A549 (cell line): ENCODE measurements around the gene TMEM108. TPM values are rescaled to one million over a fixed set of nuclear protein-coding genes. Genes with fewer than 3 reads are reported as not detected.

Source experiments
- ATAC-seq, 2 experiments: fragments of 200-7000 bp in 1 of 2; fragments of >200 bp in 1 of 2; cut with Nextera tagmentation in 1 of 2; cut with Tn5 transposase in 1 of 2; 3 replicates each; pipeline versions ENCODE4 v1.8.0 to v1.9.1; 2018 to 2020; ENCODE audit warnings: mild to moderate bottlenecking in 1 of 2, moderate library complexity in 1 of 2
- CTCF ChIA-PET: fragments of 300-600 bp; sonication (Branson Sonifier 250); formaldehyde crosslinking; extraction: SDS; loops from one replicate; lab custom pipeline; 2021; ENCODE audit warnings: antibody characterized with exemption, inconsistent platforms; lab: Yijun Ruan, JAX
- POLR2A ChIA-PET: fragments of 350-600 bp; formaldehyde crosslinking; extraction: SDS; loops from one replicate; lab custom pipeline; 2021; ENCODE audit warnings: antibody characterized with exemption, inconsistent platforms; lab: Yijun Ruan, JAX
- DNase-seq, 2 experiments: peaks; one replicate each; pipeline versions ENCODE4 v3.0.0 to v3.0.0-alpha.2; 2011 to 2016; ENCODE audit warnings: low read depth in 1 of 2, low spot score in 1 of 2
- FAIRE-seq: peaks from 2 replicates; lab custom pipeline; 2011; peaks lifted over from hg19 to GRCh38; lab: Jason Lieb, UNC
- H3K27ac ChIP-seq, 2 experiments: fragments of >200 bp; sonication (Bioruptor Twin); formaldehyde crosslinking; 3 replicates each; pipeline ENCODE4 v1.5.1; 2016 to 2017
- H3K4me1 ChIP-seq: fragments of >200 bp; sonication (Bioruptor Twin); formaldehyde crosslinking; 3 replicates; pipeline ENCODE4 v1.6.1; 2016
- H3K4me2 ChIP-seq: fragments of >200 bp; sonication (Bioruptor Twin); formaldehyde crosslinking; 3 replicates; pipeline ENCODE4 v1.6.1; 2016
- H3K4me3 ChIP-seq: fragments of >200 bp; sonication (Bioruptor Twin); formaldehyde crosslinking; 3 replicates; pipeline ENCODE4 v1.5.1; 2016
- H3K9me3 ChIP-seq: fragments of >200 bp; sonication (Bioruptor Twin); formaldehyde crosslinking; 3 replicates; pipeline ENCODE4 v1.6.1; 2016
- CBX8 ChIP-seq: fragments of 200-600 bp; sonication (generic); IDR thresholded peaks from 2 replicates; pipeline ENCODE4 v1.6.1; 2016
- CHD4 ChIP-seq: fragments of 200-600 bp; sonication (generic); IDR thresholded peaks from 2 replicates; pipeline ENCODE4 v1.6.1; 2016; ENCODE audit warnings: antibody characterized with exemption, mild to moderate bottlenecking, borderline replicate concordance
- EP300 ChIP-seq, 2 experiments: fragments of >200 bp; sonication (Bioruptor Twin); formaldehyde crosslinking; IDR thresholded peaks; 2 replicates in 1 of 2; 3 replicates in 1 of 2; pipeline ENCODE4 v1.6.1; 2016 to 2017
- FOSB ChIP-seq: fragments of 250-450 bp; sonication (Bioruptor Pico); IDR thresholded peaks from 2 replicates; pipeline ENCODE4 v1.5.0; 2020; ENCODE audit warnings: mild to moderate bottlenecking, moderate library complexity
- FOSL2 ChIP-seq, 2 experiments: fragments of 450-650 bp in 1 of 2; fragments of >200 bp in 1 of 2; sonication (Bioruptor Twin) in 1 of 2; formaldehyde crosslinking; IDR thresholded peaks; 2 replicates each; pipeline versions ENCODE4 v1.5.0 to v1.6.1; 2016 to 2020; ENCODE audit warnings: mild to moderate bottlenecking in 1 of 2, moderate library complexity in 1 of 2
- GATA3 ChIP-seq: IDR thresholded peaks from 2 replicates; pipeline ENCODE4 v1.6.1; 2012; ENCODE audit warnings: borderline replicate concordance
- HDAC2 ChIP-seq: fragments of 200-600 bp; sonication (generic); IDR thresholded peaks from 2 replicates; pipeline ENCODE4 v1.6.1; 2016
- HOXB5 ChIP-seq: fragments of 250-450 bp; sonication (Bioruptor Pico); IDR thresholded peaks from 2 replicates; pipeline ENCODE4 v1.5.0; 2020; ENCODE audit warnings: mild to moderate bottlenecking, moderate library complexity
- JUN ChIP-seq, 2 experiments: fragments of >200 bp; sonication (Bioruptor Twin); formaldehyde crosslinking; IDR thresholded peaks; 2 replicates in 1 of 2; 3 replicates in 1 of 2; pipeline ENCODE4 v1.6.1; 2016 to 2017
- JUNB ChIP-seq: fragments of >200 bp; sonication (Bioruptor Twin); formaldehyde crosslinking; IDR thresholded peaks from 2 replicates; pipeline ENCODE4 v1.6.1; 2016
- KDM1A ChIP-seq: fragments of 200-600 bp; sonication (generic); IDR thresholded peaks from 2 replicates; pipeline ENCODE4 v1.6.1; 2016; ENCODE audit warnings: low read depth, mild to moderate bottlenecking
- KDM5A ChIP-seq: fragments of 200-600 bp; sonication (generic); IDR thresholded peaks from 2 replicates; pipeline ENCODE4 v1.6.1; 2016; ENCODE audit warnings: antibody characterized with exemption, mild to moderate bottlenecking
- NR3C1 ChIP-seq: fragments of >200 bp; sonication (Bioruptor Twin); formaldehyde crosslinking; IDR thresholded peaks from 3 replicates; pipeline ENCODE4 v1.6.1; 2017
- PHF8 ChIP-seq: fragments of 200-600 bp; sonication (generic); IDR thresholded peaks from 2 replicates; pipeline ENCODE4 v1.6.1; 2016; ENCODE audit warnings: low read depth, mild to moderate bottlenecking, antibody characterized with exemption, moderate library complexity, borderline replicate concordance
- POLR2A ChIP-seq: IDR thresholded peaks from 2 replicates; pipeline ENCODE4 v1.6.1; 2012; ENCODE audit warnings: mild to moderate bottlenecking, low read length
- RAD21 ChIP-seq, 2 experiments: fragments of >200 bp in 1 of 2; sonication (Bioruptor Twin) in 1 of 2; formaldehyde crosslinking in 1 of 2; IDR thresholded peaks in 1 of 2; conservative IDR thresholded peaks in 1 of 2; 2 replicates in 1 of 2; 3 replicates in 1 of 2; pipeline ENCODE4 v1.6.1; 2012 to 2018; ENCODE audit warnings: inconsistent platforms in 1 of 2
- RNF2 ChIP-seq: fragments of 200-600 bp; sonication (generic); IDR thresholded peaks from 2 replicates; pipeline ENCODE4 v1.6.1; 2016; ENCODE audit warnings: low read depth, mild to moderate bottlenecking, antibody characterized with exemption, moderate library complexity, borderline replicate concordance
- SREBF2 ChIP-seq: fragments of 450-650 bp; IDR thresholded peaks from 2 replicates; pipeline ENCODE4 v1.6.1; 2014; ENCODE audit warnings: mild to moderate bottlenecking, moderate library complexity
- TP53 ChIP-seq: fragments of 250-450 bp; sonication (Bioruptor Pico); IDR thresholded peaks from 2 replicates; pipeline ENCODE4 v1.5.0; 2021; ENCODE audit warnings: mild to moderate bottlenecking, moderate library complexity
- ZC3H11A ChIP-seq: fragments of 450-650 bp; IDR thresholded peaks from 2 replicates; pipeline ENCODE4 v1.6.1; 2014; ENCODE audit warnings: antibody characterized with exemption, mild to moderate bottlenecking
- ZNF302 ChIP-seq: fragments of 250-450 bp; sonication (Bioruptor Pico); IDR thresholded peaks from 2 replicates; pipeline ENCODE4 v1.9.0; 2021; ENCODE audit warnings: inconsistent platforms, mild to moderate bottlenecking, moderate library complexity
- ZSCAN20 ChIP-seq: fragments of 250-450 bp; sonication (Bioruptor Pico); IDR thresholded peaks from 2 replicates; pipeline ENCODE4 v1.8.0; 2022; ENCODE audit warnings: mild to moderate bottlenecking, moderate library complexity
- WGBS: methylation state at CpG from one replicate; pipeline ENCODE4 v1.1.6; 2017; ENCODE audit errors: missing lambda C conversion rate; 5-methylcytosine and 5-hydroxymethylcytosine counted together
- polyA plus RNA-seq, 4 experiments: library from polyadenylated mRNA; depleted of rRNA in 3 of 4; stranded (reverse); fragments of >200 nt; fragmentation: RNase III in 1 of 4; extraction: RNeasy Plus Mini Kit Qiagen cat#74134 plus additional on column Dnase treatment in 1 of 4; gene quantifications; 2 replicates in 3 of 4; 3 replicates in 1 of 4; pipeline ENCODE4 v1.2.3, GENCODE V29; 2011 to 2017
- TF ChIP-seq, protein P1 (sequence below): fragments of >200 bp; sonication (Bioruptor Twin); formaldehyde crosslinking; IDR thresholded peaks from 3 replicates; pipeline ENCODE4 v1.5.1; 2016
- TF ChIP-seq, protein P2 (sequence below): fragments of 450-650 bp; IDR thresholded peaks from 2 replicates; pipeline ENCODE4 v1.6.1; 2014; ENCODE audit warnings: antibody characterized with exemption
- TF ChIP-seq, protein P3 (sequence below): fragments of 250-450 bp; sonication (Bioruptor Pico); IDR thresholded peaks from 2 replicates; pipeline ENCODE4 v1.5.0; 2021; ENCODE audit warnings: mild to moderate bottlenecking, moderate library complexity, borderline replicate concordance
- TF ChIP-seq, protein P4 (sequence below): fragments of >200 bp; sonication (Bioruptor Twin); formaldehyde crosslinking; IDR thresholded peaks from 3 replicates; pipeline ENCODE4 v1.6.1; 2016

The TMEM108 gene
- polyA plus RNA-seq, 2 of the 4 experiments (the other 2 are of a cell fraction): not detected

DNA sequence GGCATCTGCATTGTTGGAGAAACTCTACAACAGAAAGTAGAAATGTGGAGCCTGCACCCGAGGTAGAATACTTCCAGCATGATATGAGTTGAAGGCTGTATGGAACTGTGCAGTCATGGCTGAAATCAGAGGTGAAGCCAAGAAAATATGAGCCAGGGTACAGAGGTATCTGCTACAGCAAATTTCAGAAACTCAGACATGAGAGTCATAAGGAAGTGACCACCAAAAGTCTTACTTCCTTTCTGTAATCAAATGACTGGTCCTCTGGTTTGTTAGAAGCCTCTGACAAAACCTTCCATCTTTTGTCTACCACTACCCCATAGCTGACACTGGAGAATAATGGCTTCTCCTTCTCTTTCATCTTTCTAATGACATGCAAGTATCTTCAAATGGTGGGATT is 159.4 kb downstream of the TMEM108 start:
- Histone ChIP-seq H3K4me1 (no peaks in the 10 kb centered on the region), H3K27ac (no peak overlapping the region), H3K9me3 (no peaks in the 10 kb centered on the region), H3K4me3 (no peak overlapping the region)
- POLR2A ChIA-PET: no interaction called here
- 0% methylated on average over 1 of the region's 1 CpG for WGBS
- FAIRE-seq: no peak
- no peak for DNase-seq
- no peak for TF ChIP-seq ZSCAN20 (CRISPR knock-in tag)
- TF ChIP-seq PHF8: no peak
- no peak for TF ChIP-seq FOSB (CRISPR knock-in tag)
- TF ChIP-seq, protein P1, sequence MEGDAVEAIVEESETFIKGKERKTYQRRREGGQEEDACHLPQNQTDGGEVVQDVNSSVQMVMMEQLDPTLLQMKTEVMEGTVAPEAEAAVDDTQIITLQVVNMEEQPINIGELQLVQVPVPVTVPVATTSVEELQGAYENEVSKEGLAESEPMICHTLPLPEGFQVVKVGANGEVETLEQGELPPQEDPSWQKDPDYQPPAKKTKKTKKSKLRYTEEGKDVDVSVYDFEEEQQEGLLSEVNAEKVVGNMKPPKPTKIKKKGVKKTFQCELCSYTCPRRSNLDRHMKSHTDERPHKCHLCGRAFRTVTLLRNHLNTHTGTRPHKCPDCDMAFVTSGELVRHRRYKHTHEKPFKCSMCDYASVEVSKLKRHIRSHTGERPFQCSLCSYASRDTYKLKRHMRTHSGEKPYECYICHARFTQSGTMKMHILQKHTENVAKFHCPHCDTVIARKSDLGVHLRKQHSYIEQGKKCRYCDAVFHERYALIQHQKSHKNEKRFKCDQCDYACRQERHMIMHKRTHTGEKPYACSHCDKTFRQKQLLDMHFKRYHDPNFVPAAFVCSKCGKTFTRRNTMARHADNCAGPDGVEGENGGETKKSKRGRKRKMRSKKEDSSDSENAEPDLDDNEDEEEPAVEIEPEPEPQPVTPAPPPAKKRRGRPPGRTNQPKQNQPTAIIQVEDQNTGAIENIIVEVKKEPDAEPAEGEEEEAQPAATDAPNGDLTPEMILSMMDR: no peak
- no peak for TF ChIP-seq POLR2A
- TF ChIP-seq NR3C1: no peak
- no peak for TF ChIP-seq SREBF2
- no peak for TF ChIP-seq KDM1A
- TF ChIP-seq CHD4: no peak
- no peak for TF ChIP-seq JUN (IDR thresholded peaks at IDR 0.05)
- TF ChIP-seq, protein P2, sequence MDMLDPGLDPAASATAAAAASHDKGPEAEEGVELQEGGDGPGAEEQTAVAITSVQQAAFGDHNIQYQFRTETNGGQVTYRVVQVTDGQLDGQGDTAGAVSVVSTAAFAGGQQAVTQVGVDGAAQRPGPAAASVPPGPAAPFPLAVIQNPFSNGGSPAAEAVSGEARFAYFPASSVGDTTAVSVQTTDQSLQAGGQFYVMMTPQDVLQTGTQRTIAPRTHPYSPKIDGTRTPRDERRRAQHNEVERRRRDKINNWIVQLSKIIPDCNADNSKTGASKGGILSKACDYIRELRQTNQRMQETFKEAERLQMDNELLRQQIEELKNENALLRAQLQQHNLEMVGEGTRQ: no peak
- TF ChIP-seq HOXB5 (CRISPR knock-in tag): no peak
- TF ChIP-seq, all 56 proteins: peak for 0
- CTCF ChIA-PET: no interaction called here
- no peak overlapping the region for H3K4me2 ChIP-seq
- no peak for ATAC-seq

DNA sequence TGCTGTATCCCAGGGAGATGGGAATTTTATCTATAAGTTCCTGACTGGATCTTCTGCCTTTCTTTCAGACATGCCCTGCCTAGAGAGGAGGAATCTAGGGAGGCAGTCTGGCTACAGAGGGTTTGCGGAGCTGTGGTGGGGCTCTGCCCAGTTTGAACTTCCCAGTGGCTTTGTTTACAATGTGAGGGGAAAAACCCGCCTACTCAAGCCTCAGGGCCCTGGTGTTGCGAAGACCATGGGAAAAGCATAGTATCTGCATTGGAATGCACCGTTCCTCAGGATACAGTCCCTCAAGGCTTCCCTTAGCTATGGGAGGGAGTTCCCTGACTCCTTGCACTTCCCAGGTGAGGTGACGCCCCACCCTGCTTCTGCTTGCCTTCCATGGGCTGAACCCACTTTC is 168.7 kb downstream of the TMEM108 start:
- ATAC-seq (no peak), FAIRE-seq (no peak), DNase-seq (no peak)
- CTCF ChIA-PET: interaction anchor here (0.8 kb wide), 1 partner anchor 11 kb away, joined by 3 read pairs; no protein-coding TSS in a partner anchor
- Histone ChIP-seq H3K4me3 (no peak overlapping the region), H3K4me1 (no peaks in the 10 kb centered on the region), H3K27ac (no peak overlapping the region), H3K4me2 (no peak overlapping the region), H3K9me3 (no peaks in the 10 kb centered on the region)
- POLR2A ChIA-PET: no interaction called here
- TF ChIP-seq HDAC2: no peak
- no peak for TF ChIP-seq GATA3
- TF ChIP-seq, protein P3, sequence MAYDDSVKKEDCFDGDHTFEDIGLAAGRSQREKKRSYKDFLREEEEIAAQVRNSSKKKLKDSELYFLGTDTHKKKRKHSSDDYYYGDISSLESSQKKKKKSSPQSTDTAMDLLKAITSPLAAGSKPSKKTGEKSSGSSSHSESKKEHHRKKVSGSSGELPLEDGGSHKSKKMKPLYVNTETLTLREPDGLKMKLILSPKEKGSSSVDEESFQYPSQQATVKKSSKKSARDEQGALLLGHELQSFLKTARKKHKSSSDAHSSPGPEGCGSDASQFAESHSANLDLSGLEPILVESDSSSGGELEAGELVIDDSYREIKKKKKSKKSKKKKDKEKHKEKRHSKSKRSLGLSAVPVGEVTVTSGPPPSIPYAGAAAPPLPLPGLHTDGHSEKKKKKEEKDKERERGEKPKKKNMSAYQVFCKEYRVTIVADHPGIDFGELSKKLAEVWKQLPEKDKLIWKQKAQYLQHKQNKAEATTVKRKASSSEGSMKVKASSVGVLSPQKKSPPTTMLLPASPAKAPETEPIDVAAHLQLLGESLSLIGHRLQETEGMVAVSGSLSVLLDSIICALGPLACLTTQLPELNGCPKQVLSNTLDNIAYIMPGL (CRISPR knock-in tag): no peak
- TF ChIP-seq ZNF302 (CRISPR knock-in tag): no peak
- no peak for TF ChIP-seq EP300 (IDR thresholded peaks at IDR 0.05)
- no peak for TF ChIP-seq FOSL2 (IDR thresholded peaks at IDR 0.05)
- TF ChIP-seq FOSL2 (CRISPR knock-in tag; IDR thresholded peaks at IDR 0.05): no peak
- no peak for TF ChIP-seq KDM5A
- no peak for TF ChIP-seq RAD21 (conservative IDR thresholded peaks at IDR 0.05 in 1 of 2, IDR thresholded peaks at IDR 0.05 in 1 of 2)
- no peak for TF ChIP-seq CHD4
- 0% methylated on average over 4 of the region's 5 CpGs for WGBS

DNA sequence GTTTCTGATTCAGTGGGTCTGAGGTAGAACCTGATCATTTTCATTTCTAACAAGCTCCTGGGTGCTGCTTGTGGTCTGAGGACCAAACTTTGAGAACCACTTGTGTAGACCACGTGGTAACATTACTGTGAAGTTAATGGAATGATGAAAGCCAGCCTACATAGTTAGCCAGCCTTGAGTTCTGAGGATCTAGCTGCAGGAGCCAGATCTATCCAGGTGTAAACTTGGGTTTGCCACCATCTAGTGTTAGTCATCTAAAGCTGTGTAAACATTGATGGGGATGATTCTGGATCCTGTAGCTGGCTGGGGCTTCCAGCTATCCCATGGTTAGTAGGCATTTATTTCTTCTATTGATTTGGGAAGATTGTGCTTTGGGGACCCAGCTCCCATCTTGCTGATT is 170.0 kb downstream of the TMEM108 start:
- Histone ChIP-seq H3K9me3 (no peaks in the 10 kb centered on the region), H3K27ac (no peak overlapping the region), H3K4me1 (no peaks in the 10 kb centered on the region), H3K4me3 (no peak overlapping the region), H3K4me2 (no peak overlapping the region)
- no CpG with 5 or more reads among the region's 1 CpG for WGBS
- FAIRE-seq: no peak
- ChIA-PET CTCF (interaction anchor here (0.6 kb wide), 1 partner anchor 29 kb away, joined by 3 read pairs; no protein-coding TSS in a partner anchor), POLR2A (no interaction called here)
- no peak for ATAC-seq
- DNase-seq: no peak
- no peak for TF ChIP-seq TP53 (CRISPR knock-in tag)
- TF ChIP-seq FOSB (CRISPR knock-in tag): no peak
- no peak for TF ChIP-seq JUNB
- no peak for TF ChIP-seq HDAC2
- TF ChIP-seq POLR2A: no peak
- TF ChIP-seq, protein P4, sequence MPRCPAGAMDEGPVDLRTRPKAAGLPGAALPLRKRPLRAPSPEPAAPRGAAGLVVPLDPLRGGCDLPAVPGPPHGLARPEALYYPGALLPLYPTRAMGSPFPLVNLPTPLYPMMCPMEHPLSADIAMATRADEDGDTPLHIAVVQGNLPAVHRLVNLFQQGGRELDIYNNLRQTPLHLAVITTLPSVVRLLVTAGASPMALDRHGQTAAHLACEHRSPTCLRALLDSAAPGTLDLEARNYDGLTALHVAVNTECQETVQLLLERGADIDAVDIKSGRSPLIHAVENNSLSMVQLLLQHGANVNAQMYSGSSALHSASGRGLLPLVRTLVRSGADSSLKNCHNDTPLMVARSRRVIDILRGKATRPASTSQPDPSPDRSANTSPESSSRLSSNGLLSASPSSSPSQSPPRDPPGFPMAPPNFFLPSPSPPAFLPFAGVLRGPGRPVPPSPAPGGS: no peak
- no peak for TF ChIP-seq FOSL2 (IDR thresholded peaks at IDR 0.05)
- no peak for TF ChIP-seq FOSL2 (CRISPR knock-in tag; IDR thresholded peaks at IDR 0.05)
- no peak for TF ChIP-seq JUN (IDR thresholded peaks at IDR 0.05)
- TF ChIP-seq CBX8: no peak
- TF ChIP-seq RNF2: no peak
- no peak for TF ChIP-seq HOXB5 (CRISPR knock-in tag)
- TF ChIP-seq ZC3H11A: no peak
